NB4 (cell line): Measurements from ENCODE around the gene TCERG1.
A peak's percentile ranks its signal among the peaks of the same experiment; 100 is the strongest.

Experiments
- DNase-seq: peaks from one replicate; pipeline ENCODE4 v3.0.0; 2010; ENCODE audit warnings: low read depth
- H3K4me3 ChIP-seq: one replicate; pipeline ENCODE4 v1.5.1; 2011; ENCODE audit warnings: mild to moderate bottlenecking, low read depth, low read length, moderate library complexity
- MYC ChIP-seq: IDR thresholded peaks from 2 replicates; pipeline ENCODE4 v1.6.1; 2011; ENCODE audit warnings: low read depth, low read length
- POLR2A ChIP-seq: IDR thresholded peaks from 2 replicates; pipeline ENCODE4 v1.6.1; 2011; ENCODE audit warnings: mild to moderate bottlenecking; ENCODE audit not compliant: insufficient read length; ENCODE audit errors: extremely low read depth
- TF ChIP-seq, protein P1 (sequence below): IDR thresholded peaks from one replicate; pipeline ENCODE4 v1.5.1; 2012; ENCODE audit warnings: low read depth, low read length
- TF ChIP-seq, protein P2 (sequence below): IDR thresholded peaks from 2 replicates; pipeline ENCODE4 v1.6.1; 2011; ENCODE audit warnings: low read depth, low read length

TCERG1 gene

DNA sequence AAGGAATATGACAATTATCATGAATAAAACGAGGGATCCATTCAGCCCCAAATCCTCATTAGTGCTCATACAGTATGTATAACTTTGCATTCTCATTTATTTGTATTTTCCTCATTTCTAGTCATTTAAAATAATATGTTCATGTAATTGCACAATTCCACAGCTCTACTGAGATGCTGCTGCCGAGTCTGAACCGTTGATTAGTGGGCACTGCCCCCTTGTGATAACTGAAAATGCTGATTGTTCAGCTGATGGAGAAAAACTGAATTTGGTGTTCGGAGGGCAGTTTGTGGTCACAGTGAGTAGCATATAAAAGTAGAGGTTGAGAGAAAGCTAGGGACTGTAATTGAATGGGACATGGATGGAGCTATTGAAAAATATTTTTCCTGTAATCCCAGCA lies 81.1 kb downstream of the TCERG1 start:
- DNase-seq, result peak; percentile 24
- no peak overlapping the region for H3K4me3 ChIP-seq
- no peak for TF ChIP-seq POLR2A
- TF ChIP-seq, protein P1, sequence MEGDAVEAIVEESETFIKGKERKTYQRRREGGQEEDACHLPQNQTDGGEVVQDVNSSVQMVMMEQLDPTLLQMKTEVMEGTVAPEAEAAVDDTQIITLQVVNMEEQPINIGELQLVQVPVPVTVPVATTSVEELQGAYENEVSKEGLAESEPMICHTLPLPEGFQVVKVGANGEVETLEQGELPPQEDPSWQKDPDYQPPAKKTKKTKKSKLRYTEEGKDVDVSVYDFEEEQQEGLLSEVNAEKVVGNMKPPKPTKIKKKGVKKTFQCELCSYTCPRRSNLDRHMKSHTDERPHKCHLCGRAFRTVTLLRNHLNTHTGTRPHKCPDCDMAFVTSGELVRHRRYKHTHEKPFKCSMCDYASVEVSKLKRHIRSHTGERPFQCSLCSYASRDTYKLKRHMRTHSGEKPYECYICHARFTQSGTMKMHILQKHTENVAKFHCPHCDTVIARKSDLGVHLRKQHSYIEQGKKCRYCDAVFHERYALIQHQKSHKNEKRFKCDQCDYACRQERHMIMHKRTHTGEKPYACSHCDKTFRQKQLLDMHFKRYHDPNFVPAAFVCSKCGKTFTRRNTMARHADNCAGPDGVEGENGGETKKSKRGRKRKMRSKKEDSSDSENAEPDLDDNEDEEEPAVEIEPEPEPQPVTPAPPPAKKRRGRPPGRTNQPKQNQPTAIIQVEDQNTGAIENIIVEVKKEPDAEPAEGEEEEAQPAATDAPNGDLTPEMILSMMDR, result peak; percentile 19

DNA sequence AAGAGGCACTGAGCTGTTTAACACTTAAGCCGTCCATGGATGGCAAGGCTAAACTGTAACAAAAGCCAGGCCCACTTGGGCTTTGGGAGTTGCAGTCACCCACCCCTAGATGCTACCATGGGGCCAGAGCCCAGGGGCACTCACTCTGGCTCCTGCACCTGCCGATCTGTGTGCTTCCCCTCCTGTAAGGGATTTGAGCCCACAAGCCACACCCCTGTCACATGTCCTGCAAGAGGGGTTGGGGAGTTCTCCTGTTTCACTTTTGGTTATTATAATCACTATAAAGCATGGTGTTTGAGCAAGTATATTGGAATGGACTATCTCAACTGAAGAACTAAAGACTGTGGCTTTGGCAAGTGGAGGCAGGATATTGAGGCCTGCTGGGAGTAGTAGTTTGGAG lies 82.9 kb downstream of the TCERG1 start:
- TF ChIP-seq, protein P1, result no peak
- TF ChIP-seq POLR2A (no peak), MYC (no peak)
- H3K4me3 ChIP-seq, result no peak overlapping the region
- DNase-seq, result no peak

DNA sequence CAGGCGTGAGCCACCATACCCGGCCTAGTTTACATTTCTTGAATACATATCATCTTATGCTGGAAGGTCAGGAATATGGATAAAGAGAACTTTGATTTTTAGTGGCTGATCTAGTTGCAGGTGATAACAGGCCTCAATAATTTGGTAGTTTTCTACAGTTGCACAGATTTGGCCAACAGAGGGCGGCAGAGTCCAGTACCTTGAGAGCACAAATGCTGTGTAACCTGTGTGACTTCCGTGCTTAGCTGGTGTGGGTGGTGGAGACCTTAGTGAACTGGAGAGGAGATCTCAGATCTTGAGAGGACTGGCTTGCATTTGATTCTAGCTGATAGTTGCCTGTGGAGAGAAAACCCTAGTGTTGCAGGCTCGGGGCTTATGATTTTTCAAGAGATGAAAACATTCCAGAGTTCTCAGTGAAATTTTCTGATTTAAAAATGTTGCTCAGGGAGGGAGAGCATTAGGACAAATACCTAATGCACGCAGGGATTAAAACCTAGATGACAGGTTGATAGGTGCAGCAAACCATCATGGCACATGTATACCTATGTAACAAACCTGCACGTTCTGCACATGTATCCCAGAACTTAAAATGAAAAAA lies 86.2 kb downstream of the TCERG1 start:
- peak; percentile 68 for DNase-seq
- TF ChIP-seq MYC, result no peak
- TF ChIP-seq, protein P1, result peak; percentile 78
- H3K4me3 ChIP-seq, result no peak overlapping the region

DNA sequence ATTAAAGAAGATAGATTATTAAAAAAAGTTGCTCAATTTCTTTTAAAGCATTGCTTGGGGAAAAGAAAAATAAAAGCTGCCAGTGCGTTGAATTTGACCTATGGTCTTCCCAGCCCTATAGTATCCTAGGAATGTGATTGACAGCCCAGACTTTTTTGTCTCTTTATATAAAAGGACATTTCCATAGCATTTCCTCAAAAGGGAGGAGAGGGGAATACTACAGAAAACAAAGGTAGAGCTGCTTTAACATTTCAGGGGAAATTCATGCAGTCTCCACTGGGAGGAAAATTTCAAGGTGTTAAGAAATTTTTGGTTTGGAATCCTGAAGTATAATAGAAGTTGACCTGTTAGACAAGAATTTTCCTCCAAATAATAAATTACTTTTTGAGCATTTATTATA lies 86.7 kb downstream of the TCERG1 start:
- no peak for TF ChIP-seq POLR2A
- TF ChIP-seq MYC, result no peak
- TF ChIP-seq, protein P1, result no peak
- TF ChIP-seq, protein P2, sequence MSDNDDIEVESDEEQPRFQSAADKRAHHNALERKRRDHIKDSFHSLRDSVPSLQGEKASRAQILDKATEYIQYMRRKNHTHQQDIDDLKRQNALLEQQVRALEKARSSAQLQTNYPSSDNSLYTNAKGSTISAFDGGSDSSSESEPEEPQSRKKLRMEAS, result no peak
- no peak overlapping the region for H3K4me3 ChIP-seq
- DNase-seq, result no peak

DNA sequence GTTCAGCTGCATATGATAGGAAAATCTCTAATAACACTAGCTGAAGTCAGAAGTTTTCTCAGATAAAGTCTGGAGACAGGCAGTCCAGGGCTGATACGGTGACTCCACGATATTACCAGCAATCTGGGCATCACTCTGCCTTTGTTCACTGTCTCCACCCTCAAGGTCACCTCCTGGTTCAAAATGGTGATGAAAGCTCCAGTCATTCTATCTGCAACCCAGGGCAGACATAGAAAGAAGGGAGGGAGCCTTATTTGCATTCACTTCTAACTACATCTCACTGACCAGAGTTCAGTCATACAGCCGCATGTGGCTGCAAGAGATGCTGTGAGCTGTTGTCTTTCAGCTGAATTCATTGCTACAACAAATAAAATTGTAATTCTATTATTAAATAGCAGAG lies 91.3 kb downstream of the TCERG1 start:
- no peak overlapping the region for H3K4me3 ChIP-seq
- TF ChIP-seq, protein P2, result no peak
- TF ChIP-seq, protein P1, result no peak
- no peak for TF ChIP-seq MYC
- no peak for TF ChIP-seq POLR2A
- no peak for DNase-seq

DNA sequence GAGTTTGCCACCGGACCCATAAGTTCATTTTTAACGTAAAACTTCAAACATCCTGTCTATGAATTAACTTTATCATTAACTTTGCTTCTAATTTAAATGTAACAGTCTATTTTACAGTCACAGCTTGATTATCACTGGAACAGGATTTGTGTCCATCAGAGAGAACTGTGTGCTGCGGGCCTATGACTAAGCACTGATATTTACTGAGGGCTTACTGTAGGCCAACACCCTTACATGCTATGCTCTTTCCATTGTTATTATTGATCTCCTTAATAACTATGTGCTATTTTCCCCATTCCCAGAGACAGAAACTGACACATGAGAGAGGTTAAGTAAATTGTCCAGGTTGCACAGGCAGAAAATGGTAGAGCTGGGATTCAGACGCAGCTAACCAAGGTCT lies 92.8 kb downstream of the TCERG1 start:
- DNase-seq, result no peak
- TF ChIP-seq MYC (no peak), POLR2A (no peak)
- TF ChIP-seq, protein P1, result no peak
- TF ChIP-seq, protein P2, result no peak
- H3K4me3 ChIP-seq, result no peak overlapping the region
